Peyer's patch (tissue), 4 donors: ENCODE measurements around the gene VPS4A.

Experiments
- CTCF ChIP-seq, 6 experiments: fragments of 450-650 bp in 4 of 6; fragments of 200-600 bp in 2 of 6; sonication (generic) in 1 of 6; IDR thresholded peaks; one replicate each; pipeline ENCODE4 v1.5.1; 2017 to 2019; ENCODE audit warnings: antibody characterized with exemption in 6 of 6, mild to moderate bottlenecking in 3 of 6, moderate library complexity in 1 of 6
- POLR2A ChIP-seq, 2 donors: fragments of 450-650 bp; IDR thresholded peaks; one replicate each; pipeline ENCODE4 v1.5.1; 2017; ENCODE audit warnings: antibody characterized with exemption in 2 of 2, mild to moderate bottlenecking in 2 of 2, moderate library complexity in 2 of 2

- TF ChIP-seq POLR2A (IDR thresholded peaks at IDR 0.05): no peak
- TF ChIP-seq CTCF (IDR thresholded peaks at IDR 0.05): no peak
Observed at GRCh38 chr16:69364088-69364487, 52.9 kb downstream of the VPS4A start.
